ENCODE measurements around the gene BOD1L2. TPM values are rescaled to one million over a fixed set of nuclear protein-coding genes. Genes with fewer than 3 reads are reported as not detected.

The BOD1L2 gene
- total and polyA plus RNA-seq, 4 donors: not detected

DNA sequence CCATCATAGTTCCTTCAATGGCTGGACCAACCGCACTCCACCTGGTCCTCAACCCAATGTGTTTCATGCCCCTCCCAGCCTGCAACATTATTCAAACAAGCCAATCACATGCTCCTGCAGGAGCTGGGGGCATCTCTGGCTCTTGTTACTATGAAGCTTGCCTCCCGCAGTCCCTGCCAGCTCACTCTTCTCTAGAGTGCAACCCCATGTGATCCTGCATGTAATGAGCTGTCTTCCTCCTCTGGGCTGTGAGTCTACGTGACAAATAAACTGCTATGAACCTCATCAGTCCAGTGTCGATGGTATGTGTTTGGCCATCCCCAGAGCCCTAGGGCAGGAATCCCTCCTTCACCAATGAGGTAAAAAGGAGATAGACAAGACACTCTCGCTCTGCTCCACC lies 15.8 kb upstream of the BOD1L2 start:
- Histone ChIP-seq H3K9me3 (ENCODE audit: control insufficient read depth in 4 of 4, insufficient read depth in 3 of 4, low read length in 3 of 4) (peaks cover 0 to 2% (median 0%) of the 10 kb centered on the region in 4 donors), H3K36me3 (ENCODE audit: control insufficient read depth in 4 of 4, insufficient read depth in 4 of 4, low read length in 4 of 4) (no peaks in the 10 kb centered on the region), H3K27me3 (ENCODE audit: control insufficient read depth in 3 of 3, insufficient read depth in 3 of 3, low read length in 2 of 3) (peaks cover 3 to 7% (median 3%) of the 10 kb centered on the region in 3 donors), H3K4me3 (no peak overlapping the region), H3K4me1 (ENCODE audit: control insufficient read depth in 5 of 5, insufficient read depth in 5 of 5, low read length in 5 of 5) (no peaks in the 10 kb centered on the region), H3K9ac (ENCODE audit: insufficient read depth in 1 of 2, low read length in 2 of 2) (no peak overlapping the region), H3K27ac (ENCODE audit: low read depth in 1 of 2, low read length in 1 of 2) (no peak overlapping the region)
- no peak for TF ChIP-seq CTCF (IDR thresholded peaks at IDR 0.05; ENCODE audit: control extremely low read depth, extremely low read depth)
- 74 to 87% methylated on average over 5 of the region's 5 CpGs for WGBS, 2 donors
- ATAC-seq (ENCODE audit: insufficient read depth, low FRiP score) (no peak), DNase-seq (no peak)

GRCh38 chr18:57131782-57132181 lies 15.1 kb upstream of the BOD1L2 start:
- no peaks in the 10 kb centered on the region for H3K4me1 ChIP-seq (ENCODE audit: control insufficient read depth in 5 of 5, insufficient read depth in 5 of 5, low read length in 5 of 5)
- H3K27me3 ChIP-seq (ENCODE audit: control insufficient read depth in 3 of 3, insufficient read depth in 3 of 3, low read length in 2 of 3): peaks cover 3 to 7% (median 3%) of the 10 kb centered on the region in 3 donors
- no peaks in the 10 kb centered on the region for H3K36me3 ChIP-seq (ENCODE audit: control insufficient read depth in 4 of 4, insufficient read depth in 4 of 4, low read length in 4 of 4)
- no peak overlapping the region for H3K27ac ChIP-seq (ENCODE audit: low read depth in 1 of 2, low read length in 1 of 2)
- DNase-seq (no peak), ATAC-seq (ENCODE audit: insufficient read depth, low FRiP score) (no peak)
- H3K9me3 ChIP-seq (ENCODE audit: control insufficient read depth in 4 of 4, insufficient read depth in 3 of 4, low read length in 3 of 4): peaks cover 0 to 4% (median 0%) of the 10 kb centered on the region in 4 donors
- no peak overlapping the region for H3K9ac ChIP-seq (ENCODE audit: insufficient read depth in 1 of 2, low read length in 2 of 2)
- no peak for TF ChIP-seq CTCF (IDR thresholded peaks at IDR 0.05; ENCODE audit: control extremely low read depth, extremely low read depth)
- no peak overlapping the region for H3K4me3 ChIP-seq

DNA sequence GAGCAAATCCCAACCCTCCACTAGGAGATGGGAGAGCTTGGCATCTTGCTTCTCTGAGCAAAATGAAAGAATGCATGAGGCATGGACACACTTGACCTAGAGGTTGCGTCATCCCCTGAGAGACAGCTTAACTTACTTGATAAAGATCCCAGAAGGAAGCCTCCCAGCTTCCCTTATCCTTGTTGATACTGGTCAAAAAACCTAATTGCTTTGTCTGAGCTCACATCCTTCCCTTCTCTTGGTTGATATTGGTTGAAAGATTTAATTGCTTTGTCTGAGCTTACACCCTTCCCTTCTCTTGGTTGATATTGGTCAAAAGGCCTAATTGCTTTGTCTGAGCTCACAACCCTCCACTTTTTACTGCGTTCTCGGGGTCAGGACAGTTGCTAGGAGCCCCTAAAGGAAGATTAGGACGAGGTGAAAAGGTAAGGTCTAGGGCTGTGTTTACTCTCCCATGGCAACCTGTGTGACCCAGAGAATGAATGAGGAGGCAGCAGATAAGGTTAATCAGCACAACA lies 12.2 kb upstream of the BOD1L2 start:
- DNase-seq: no peak
- TF ChIP-seq CTCF (IDR thresholded peaks at IDR 0.05; ENCODE audit: control extremely low read depth, extremely low read depth): no peak
- no peak for ATAC-seq (ENCODE audit: insufficient read depth, low FRiP score)
- H3K9me3 ChIP-seq (ENCODE audit: control insufficient read depth in 4 of 4, insufficient read depth in 3 of 4, low read length in 3 of 4): peaks cover 0 to 4% (median 0%) of the 10 kb centered on the region in 4 donors
- H3K4me1 ChIP-seq (ENCODE audit: control insufficient read depth in 5 of 5, insufficient read depth in 5 of 5, low read length in 5 of 5): no peaks in the 10 kb centered on the region
- no peak overlapping the region for H3K27ac ChIP-seq (ENCODE audit: low read depth in 1 of 2, low read length in 1 of 2)
- 35 to 66% methylated on average over 4 of the region's 4 CpGs for WGBS, 2 donors
- no peak overlapping the region for H3K4me3 ChIP-seq
- peaks cover 0 to 4% (median 3%) of the 10 kb centered on the region in 3 donors for H3K27me3 ChIP-seq (ENCODE audit: control insufficient read depth in 3 of 3, insufficient read depth in 3 of 3, low read length in 2 of 3)
- H3K36me3 ChIP-seq (ENCODE audit: control insufficient read depth in 4 of 4, insufficient read depth in 4 of 4, low read length in 4 of 4): no peaks in the 10 kb centered on the region
- H3K9ac ChIP-seq (ENCODE audit: insufficient read depth in 1 of 2, low read length in 2 of 2): no peak overlapping the region

DNA sequence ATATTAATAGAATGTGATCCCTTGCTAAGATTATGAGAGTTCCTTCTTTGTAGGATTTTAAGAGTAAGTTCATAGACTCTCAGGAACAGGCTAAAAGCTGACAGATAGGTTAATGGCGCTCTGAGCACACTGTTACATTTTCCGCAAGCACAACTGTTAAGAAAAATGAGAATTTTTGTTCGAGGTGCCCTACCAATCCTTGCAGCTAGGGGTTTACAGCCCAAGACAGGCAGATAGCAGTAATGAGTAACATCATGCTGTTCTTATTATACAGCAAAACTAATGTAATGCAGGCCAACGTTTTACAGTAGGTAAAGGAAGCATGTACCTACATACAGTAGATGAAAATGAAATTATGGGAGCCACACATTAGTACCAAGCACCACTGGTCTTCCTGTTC lies 11.2 kb upstream of the BOD1L2 start:
- no peak overlapping the region for H3K27ac ChIP-seq (ENCODE audit: low read depth in 1 of 2, low read length in 1 of 2)
- H3K4me3 ChIP-seq: no peak overlapping the region
- ATAC-seq (ENCODE audit: insufficient read depth, low FRiP score) (no peak), DNase-seq (no peak)
- 47 to 56% methylated on average over 4 of the region's 4 CpGs for WGBS, 2 donors
- H3K9ac ChIP-seq (ENCODE audit: insufficient read depth in 1 of 2, low read length in 2 of 2): no peak overlapping the region
- peaks cover 0 to 6% (median 0%) of the 10 kb centered on the region in 4 donors for H3K9me3 ChIP-seq (ENCODE audit: control insufficient read depth in 4 of 4, insufficient read depth in 3 of 4, low read length in 3 of 4)
- H3K27me3 ChIP-seq (ENCODE audit: control insufficient read depth in 3 of 3, insufficient read depth in 3 of 3, low read length in 2 of 3): peaks cover 0 to 4% (median 3%) of the 10 kb centered on the region in 3 donors
- H3K4me1 ChIP-seq (ENCODE audit: control insufficient read depth in 5 of 5, insufficient read depth in 5 of 5, low read length in 5 of 5): no peaks in the 10 kb centered on the region
- no peaks in the 10 kb centered on the region for H3K36me3 ChIP-seq (ENCODE audit: control insufficient read depth in 4 of 4, insufficient read depth in 4 of 4, low read length in 4 of 4)
- TF ChIP-seq CTCF (IDR thresholded peaks at IDR 0.05; ENCODE audit: control extremely low read depth, extremely low read depth): no peak

Data from lung (tissue), 12 donors.